Testis (tissue), 3 donors: ENCODE data around the gene FAM193A. TPM values are rescaled to one million over a fixed set of nuclear protein-coding genes. Genes with fewer than 3 reads are reported as not detected.

Experiments used
- DNase-seq: peaks from one replicate; pipeline ENCODE4 v3.0.0-alpha.2; 2019
- H3K27ac ChIP-seq, 2 donors: fragments of 200-600 bp; sonication (generic); one replicate each; pipeline ENCODE4 v1.5.1; 2019
- H3K27me3 ChIP-seq: fragments of 200-600 bp; sonication (generic); one replicate; pipeline ENCODE4 v1.5.1; 2019
- H3K36me3 ChIP-seq: fragments of 200-600 bp; sonication (generic); one replicate; pipeline ENCODE4 v1.5.1; 2017; ENCODE audit warnings: low read depth; ENCODE audit errors: missing control alignments
- H3K4me1 ChIP-seq: fragments of 200-600 bp; sonication (generic); one replicate; pipeline ENCODE4 v1.5.1; 2019
- H3K4me3 ChIP-seq, 2 donors: fragments of 200-600 bp; sonication (generic); one replicate each; pipeline ENCODE4 v1.5.1; 2017 to 2019
- H3K9me3 ChIP-seq: fragments of 200-600 bp; sonication (generic); one replicate; pipeline ENCODE4 v1.5.1; 2017
- CTCF ChIP-seq, 3 experiments: fragments of 450-650 bp in 2 of 3; fragments of 200-600 bp in 1 of 3; sonication (generic) in 1 of 3; IDR thresholded peaks; one replicate each; pipeline ENCODE4 v1.5.1; 2016 to 2019; ENCODE audit warnings: antibody characterized with exemption in 3 of 3, mild to moderate bottlenecking in 2 of 3, moderate library complexity in 1 of 3
- POLR2A ChIP-seq: fragments of 450-650 bp; IDR thresholded peaks from one replicate; pipeline ENCODE4 v1.6.1; 2017; ENCODE audit warnings: antibody characterized with exemption, mild to moderate bottlenecking, moderate library complexity
- WGBS, 2 donors: methylation state at CpG; one replicate each; pipeline ENCODE4 v1.1.5; 2018; 5-methylcytosine and 5-hydroxymethylcytosine counted together
- intact Hi-C: fragments of 100-400 bp; cut with DNase I; formaldehyde crosslinking; loops from one replicate; pipeline ENCODE4 v1.15.1; 2023; ENCODE audit warnings: low total_unique reads
- polyA plus RNA-seq: library from polyadenylated mRNA; stranded (reverse); fragments of 350-450 nt; fragmentation: Illumina TruSeq; extraction: RNeasy Lipid Tissue Mini Kit (QIAGEN cat#74804); gene quantifications from one replicate; pipeline ENCODE4 v1.2.3, GENCODE V29; 2014; ENCODE audit warnings: low read depth, low replicate concordance; ENCODE audit not compliant: insufficient read depth
- total RNA-seq, 2 donors: library from RNA; depleted of rRNA; stranded (reverse); fragments of >200 nt; gene quantifications; one replicate each; pipeline ENCODE4 v1.2.3, GENCODE V29; 2016

The FAM193A gene
- total and polyA plus RNA-seq, 3 donors from 2014 or later: 50.4 to 92.4 (median 78.7) TPM

GRCh38 chr4:2686379-2687265 lies 150.2 kb downstream of the FAM193A start:
- Histone ChIP-seq H3K4me1 (no peaks in the 10 kb centered on the region), H3K9me3 (no peaks in the 10 kb centered on the region), H3K4me3 (no peak overlapping the region), H3K27ac (no peak overlapping the region), H3K36me3 (no peaks in the 10 kb centered on the region), H3K27me3 (no peaks in the 10 kb centered on the region)
- WGBS, 2 donors: 75 to 79% methylated on average over 13 of the region's 13 CpGs
- intact Hi-C loops: no loop called here
- DNase-seq: no peak
- TF ChIP-seq POLR2A (no peak), CTCF (IDR thresholded peaks at IDR 0.05) (no peak)

GRCh38 chr4:2688281-2688680 lies 151.8 kb downstream of the FAM193A start:
- Histone ChIP-seq H3K27me3 (no peaks in the 10 kb centered on the region), H3K36me3 (no peaks in the 10 kb centered on the region), H3K9me3 (no peaks in the 10 kb centered on the region), H3K4me1 (no peaks in the 10 kb centered on the region), H3K27ac (no peak overlapping the region), H3K4me3 (no peak overlapping the region)
- TF ChIP-seq CTCF (IDR thresholded peaks at IDR 0.05) (no peak), POLR2A (no peak)
- intact Hi-C loops: no loop called here
- 90 to 95% methylated on average over 11 of the region's 11 CpGs for WGBS, 2 donors
- DNase-seq: no peak

- H3K27me3 ChIP-seq: no peaks in the 10 kb centered on the region
- DNase-seq: no peak
- no peaks in the 10 kb centered on the region for H3K4me1 ChIP-seq
- 70 to 100% methylated on average over 3 to 4 of the region's 4 CpGs for WGBS, 2 donors
- H3K9me3 ChIP-seq: no peaks in the 10 kb centered on the region
- TF ChIP-seq CTCF (IDR thresholded peaks at IDR 0.05) (no peak), POLR2A (no peak)
- intact Hi-C loops: no loop called here
- H3K4me3 ChIP-seq: no peak overlapping the region
- H3K27ac ChIP-seq: no peak overlapping the region
- no peaks in the 10 kb centered on the region for H3K36me3 ChIP-seq
Observed at GRCh38 chr4:2688697-2689096, 152.2 kb downstream of the FAM193A start.

- no peaks in the 10 kb centered on the region for H3K4me1 ChIP-seq
- H3K4me3 ChIP-seq: no peak overlapping the region
- intact Hi-C loops: no loop called here
- H3K36me3 ChIP-seq: no peaks in the 10 kb centered on the region
- no peak for TF ChIP-seq CTCF (IDR thresholded peaks at IDR 0.05)
- TF ChIP-seq POLR2A: no peak
- no peak for DNase-seq
- no peaks in the 10 kb centered on the region for H3K9me3 ChIP-seq
- H3K27me3 ChIP-seq: no peaks in the 10 kb centered on the region
- 73 to 86% methylated on average over 6 of the region's 6 CpGs for WGBS, 2 donors
- no peak overlapping the region for H3K27ac ChIP-seq
Observed at GRCh38 chr4:2689114-2689513, 152.7 kb downstream of the FAM193A start.
